CD4-positive, alpha-beta T cell treated with Interleukin-17A for 4 hours (primary cell): ENCODE measurements around the gene UTP4.
A peak's percentile ranks its signal among the peaks of the same experiment; 100 is the strongest.

ENCODE experiments used
- DNase-seq: peaks from one replicate; pipeline ENCODE4 v3.0.0-alpha.2; 2020; ENCODE audit warnings: mixed read lengths

Gene UTP4

GRCh38 chr16:69132424-69133252 is at the start of gene UTP4, which contains the start of gene CHTF8:
Gene UTP4 (plus strand): TSS chr16:69132649. CDS start chr16:69133460, 811 bp downstream.
Gene CHTF8 (minus strand): TSS chr16:69132588. CDS start chr16:69121458, 11,130 bp downstream.
- peak; percentile 89 for DNase-seq

GRCh38 chr16:69083306-69083941 is 49.0 kb upstream of the UTP4 start:
- no peak for DNase-seq

DNA sequence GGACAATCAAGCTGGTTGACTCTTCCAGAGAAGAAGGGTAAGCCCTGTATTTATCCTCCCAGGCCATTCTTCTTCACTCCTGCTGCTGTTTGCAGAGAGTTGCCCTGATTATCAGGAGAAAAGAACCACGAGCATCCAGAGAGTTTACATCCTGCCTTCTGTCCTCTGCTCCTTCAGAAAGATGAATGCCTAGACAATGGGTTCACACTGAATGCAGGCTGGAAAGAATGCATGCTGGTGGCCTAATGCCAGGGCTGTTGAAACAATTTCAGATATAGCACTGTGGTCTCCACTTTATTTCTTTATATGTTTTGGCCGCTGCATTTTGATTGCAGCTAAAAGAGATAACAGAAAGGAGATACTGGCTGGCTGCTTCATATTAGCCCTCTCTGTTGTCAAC is 48.2 kb upstream of the UTP4 start:
- no peak for DNase-seq

DNA sequence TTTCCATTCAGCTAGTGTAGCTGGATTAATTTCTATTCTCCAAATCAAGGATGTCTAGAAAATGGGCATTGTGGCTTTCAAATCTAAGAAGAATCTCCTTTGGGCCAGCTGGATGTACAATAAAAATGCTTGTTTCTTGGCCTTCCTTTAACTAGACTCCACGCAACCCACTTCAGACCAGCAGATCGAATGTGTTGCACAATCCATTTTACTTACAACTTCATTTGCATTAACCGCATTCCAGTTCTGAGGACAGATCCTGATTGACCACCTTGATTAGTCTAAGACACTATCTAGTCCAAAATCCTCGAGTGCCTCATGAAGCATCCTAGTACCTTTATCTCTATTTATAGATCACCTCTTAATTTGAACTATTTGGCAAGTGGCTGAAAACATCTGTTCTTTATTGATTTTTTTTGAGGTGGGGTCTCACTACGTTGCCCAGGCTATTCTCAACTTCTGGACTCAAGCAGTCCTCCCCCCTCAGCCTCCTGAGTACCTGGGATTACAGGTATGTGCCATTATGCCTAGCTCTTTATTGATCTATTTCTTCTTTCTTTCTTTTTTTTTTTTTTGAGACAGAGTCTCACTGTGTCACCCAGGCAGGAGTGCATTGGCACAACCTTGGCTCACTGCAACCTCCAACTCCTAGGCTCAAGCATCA is 47.3 kb upstream of the UTP4 start:
- no peak for DNase-seq

- no peak for DNase-seq
These were observed 45.3 kb upstream of the UTP4 start for GRCh38 chr16:69087161-69087581.

DNA sequence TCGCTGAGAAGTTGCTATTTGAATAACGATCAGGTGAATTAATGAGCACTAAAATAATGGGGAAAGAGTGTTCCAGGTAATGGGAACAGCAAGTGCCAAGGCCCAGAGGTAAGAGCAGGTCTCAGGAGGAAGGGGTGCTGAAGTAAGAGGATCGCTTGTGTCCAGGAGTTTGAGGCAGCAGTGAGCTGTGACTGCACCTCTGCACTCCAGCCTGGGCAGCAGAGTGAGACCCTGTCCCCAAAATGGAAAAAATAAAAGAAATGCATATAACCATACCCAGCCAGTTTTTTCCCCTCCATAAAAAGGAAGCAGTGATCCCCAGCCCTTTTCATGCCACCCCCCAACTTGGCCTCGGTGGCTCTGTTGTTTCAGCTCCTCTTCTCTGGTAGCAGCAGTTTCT is 43.8 kb upstream of the UTP4 start:
- DNase-seq = no peak

GRCh38 chr16:69089091-69089910 is 43.1 kb upstream of the UTP4 start:
- DNase-seq = peak; percentile 15

GRCh38 chr16:69093974-69094373 is 38.5 kb upstream of the UTP4 start:
- no peak for DNase-seq

DNA sequence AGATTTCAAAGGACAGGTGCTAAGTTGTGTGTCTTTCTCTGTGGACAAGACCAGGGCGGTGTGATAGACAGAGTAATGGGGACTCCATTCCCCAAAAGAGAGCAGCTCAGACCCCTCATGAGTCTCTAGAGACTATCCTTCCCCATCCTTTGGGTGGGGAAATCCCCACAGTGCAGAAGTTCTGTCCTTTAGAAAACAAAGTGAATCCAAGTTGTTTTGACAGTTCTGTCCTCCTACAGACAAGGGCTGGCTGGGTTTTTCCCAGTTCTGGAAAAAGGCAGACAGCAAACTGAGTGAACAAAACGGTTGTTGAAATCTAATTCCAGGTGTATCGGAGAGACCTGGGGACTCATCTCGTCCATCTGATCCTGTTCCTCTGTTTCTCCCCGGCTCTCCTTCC is 37.9 kb upstream of the UTP4 start:
- DNase-seq = no peak

DNA sequence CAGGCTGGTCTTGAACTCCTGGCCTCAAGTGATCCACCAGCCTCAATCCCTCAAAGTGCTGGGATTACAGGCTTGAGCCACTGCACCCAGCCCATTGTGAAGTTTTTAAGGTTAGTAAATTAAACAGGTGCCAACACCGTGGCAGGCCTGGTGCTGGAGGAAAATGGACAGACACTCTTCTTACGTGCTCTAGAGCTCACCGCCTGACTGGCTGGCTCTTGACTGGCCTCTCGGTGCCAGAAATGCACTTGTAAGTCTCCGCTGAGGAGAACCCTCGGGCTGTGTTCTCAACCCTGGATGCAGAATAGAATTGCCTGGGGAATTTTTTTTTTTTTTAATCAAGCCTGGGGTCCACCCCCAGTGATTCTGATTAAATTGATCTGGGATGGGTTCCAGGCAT is 37.3 kb upstream of the UTP4 start:
- no peak for DNase-seq

DNA sequence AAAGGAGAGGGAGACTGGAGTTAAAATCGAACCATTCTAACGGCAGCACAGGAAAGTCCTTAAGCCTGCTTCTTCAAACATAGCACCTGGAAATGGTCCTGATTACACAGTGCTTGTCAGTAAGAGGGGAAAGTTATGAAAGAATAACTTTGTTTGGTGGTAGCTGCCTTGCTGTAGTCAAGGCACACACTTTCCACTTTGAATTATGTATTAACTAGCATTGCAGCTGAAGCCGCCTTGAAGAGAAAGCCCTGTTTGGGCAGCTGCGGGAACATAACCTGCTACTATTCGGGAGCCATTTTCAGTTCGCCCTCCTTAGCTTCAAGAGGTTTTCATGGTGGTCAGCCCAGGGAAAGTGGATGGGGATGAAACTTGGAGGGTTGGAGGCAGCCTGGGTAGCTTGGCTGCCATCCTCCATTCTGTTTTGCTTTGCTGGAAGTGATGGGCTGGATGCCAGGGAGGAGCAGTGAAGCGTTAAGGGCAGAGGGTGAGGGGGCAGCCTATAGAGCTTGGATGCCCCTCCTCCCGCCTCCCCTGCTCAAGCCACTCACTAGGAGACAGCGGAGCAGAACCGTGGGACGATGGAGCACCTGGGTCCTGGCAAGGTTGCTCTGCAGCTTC is 32.3 kb upstream of the UTP4 start:
- DNase-seq = no peak

- DNase-seq = peak; percentile 24
These were observed 26.7 kb upstream of the UTP4 start, which contains the start of gene HAS3 for GRCh38 chr16:69105501-69106361. Gene HAS3 (plus strand): TSS chr16:69105653. CDS start chr16:69109396, 3,743 bp downstream.

- no peak for DNase-seq
These were observed 25.7 kb upstream of the UTP4 start for GRCh38 chr16:69106491-69107315.

GRCh38 chr16:69107316-69107962 is 25.0 kb upstream of the UTP4 start:
- DNase-seq = no peak

- DNase-seq = no peak
These were observed 24.2 kb upstream of the UTP4 start for GRCh38 chr16:69108064-69108904.

- DNase-seq = no peak
These were observed 23.6 kb upstream of the UTP4 start for GRCh38 chr16:69108905-69109252.

DNA sequence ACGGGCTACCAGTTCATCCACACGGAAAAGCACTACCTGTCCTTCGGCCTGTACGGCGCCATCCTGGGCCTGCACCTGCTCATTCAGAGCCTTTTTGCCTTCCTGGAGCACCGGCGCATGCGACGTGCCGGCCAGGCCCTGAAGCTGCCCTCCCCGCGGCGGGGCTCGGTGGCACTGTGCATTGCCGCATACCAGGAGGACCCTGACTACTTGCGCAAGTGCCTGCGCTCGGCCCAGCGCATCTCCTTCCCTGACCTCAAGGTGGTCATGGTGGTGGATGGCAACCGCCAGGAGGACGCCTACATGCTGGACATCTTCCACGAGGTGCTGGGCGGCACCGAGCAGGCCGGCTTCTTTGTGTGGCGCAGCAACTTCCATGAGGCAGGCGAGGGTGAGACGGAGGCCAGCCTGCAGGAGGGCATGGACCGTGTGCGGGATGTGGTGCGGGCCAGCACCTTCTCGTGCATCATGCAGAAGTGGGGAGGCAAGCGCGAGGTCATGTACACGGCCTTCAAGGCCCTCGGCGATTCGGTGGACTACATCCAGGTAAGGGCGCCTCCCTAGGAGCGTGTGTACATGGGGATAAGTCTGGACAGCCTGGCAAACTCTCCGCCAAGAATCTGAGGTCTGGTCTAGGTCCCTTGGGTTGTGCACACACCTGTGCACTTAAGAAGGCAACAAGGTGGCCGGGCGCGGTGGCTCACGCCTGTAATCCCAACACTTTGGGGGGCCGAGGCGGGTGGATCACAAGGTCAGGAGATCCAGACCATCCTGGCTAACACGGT is 22.8 kb upstream of the UTP4 start:
- no peak for DNase-seq

DNA sequence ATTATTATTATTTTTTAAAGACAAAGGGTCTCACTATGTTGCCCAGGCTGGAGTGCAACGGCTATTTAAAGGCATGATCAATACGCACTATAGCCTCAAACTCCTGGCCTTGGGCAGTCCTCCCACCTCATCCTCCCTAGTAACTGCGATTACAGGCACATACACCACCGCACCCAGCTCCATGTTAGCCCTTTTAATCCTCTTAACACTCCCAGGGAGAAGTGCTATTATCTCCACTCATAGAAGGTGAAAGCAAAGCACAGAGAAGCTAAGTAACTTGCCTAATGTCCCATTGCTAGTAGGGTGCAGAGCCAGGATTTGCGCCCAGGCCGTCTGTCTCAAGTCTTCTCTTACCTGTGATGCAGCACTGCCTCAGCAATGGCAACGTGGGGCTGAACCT is 22.0 kb upstream of the UTP4 start:
- no peak for DNase-seq
